GM18907 (cell line): ENCODE data around the gene FBXL7.

Experiments used
- ATAC-seq: cut with Tn5 transposase; IDR thresholded peaks from one replicate; pipeline ENCODE4 v1.9.1; 2021; ENCODE audit warnings: mild to moderate bottlenecking, moderate library complexity; ENCODE audit not compliant: unreplicated experiment

Gene FBXL7

DNA sequence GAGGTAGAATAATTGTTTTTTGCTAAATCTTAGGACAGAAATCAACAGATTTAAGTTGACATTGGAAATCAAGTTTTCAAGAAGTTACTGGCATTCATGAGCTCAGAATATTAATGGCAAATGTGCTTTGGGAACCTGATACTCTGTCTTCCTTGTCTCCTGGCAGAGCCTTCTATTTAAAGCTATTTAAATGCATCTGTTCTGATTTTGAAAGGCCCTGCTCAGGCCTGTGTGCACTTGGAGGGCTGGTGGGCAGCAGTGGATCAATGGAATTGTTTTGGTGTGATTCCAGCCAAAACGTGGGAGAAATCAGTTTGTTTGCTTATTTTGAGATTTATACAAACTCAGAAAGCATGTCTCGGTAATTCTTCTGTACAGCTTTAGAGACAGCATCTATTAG is 38.5 kb downstream of the FBXL7 start:
- no peak for ATAC-seq

DNA sequence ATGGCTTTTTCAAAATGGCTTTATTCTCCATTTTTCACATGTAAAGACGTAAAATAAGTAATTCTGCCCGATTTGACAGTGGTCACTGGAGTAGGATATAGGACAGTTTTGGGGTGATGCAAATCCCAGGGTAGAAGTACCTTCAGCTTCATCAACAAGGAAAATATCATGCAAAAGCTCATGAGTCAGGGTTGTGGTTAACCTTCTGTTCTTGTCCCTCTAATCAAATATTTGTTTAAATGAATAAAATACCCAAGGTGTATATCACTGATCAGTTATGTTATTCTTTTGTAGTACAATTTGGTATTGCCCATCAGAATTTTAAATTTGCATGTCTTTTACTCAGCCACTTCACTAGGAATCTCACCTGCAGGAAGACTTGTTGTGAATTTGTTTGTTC is 40.0 kb downstream of the FBXL7 start:
- ATAC-seq = no peak

- no peak for ATAC-seq
These were observed 44.1 kb downstream of the FBXL7 start for GRCh38 chr5:15544039-15544438.

DNA sequence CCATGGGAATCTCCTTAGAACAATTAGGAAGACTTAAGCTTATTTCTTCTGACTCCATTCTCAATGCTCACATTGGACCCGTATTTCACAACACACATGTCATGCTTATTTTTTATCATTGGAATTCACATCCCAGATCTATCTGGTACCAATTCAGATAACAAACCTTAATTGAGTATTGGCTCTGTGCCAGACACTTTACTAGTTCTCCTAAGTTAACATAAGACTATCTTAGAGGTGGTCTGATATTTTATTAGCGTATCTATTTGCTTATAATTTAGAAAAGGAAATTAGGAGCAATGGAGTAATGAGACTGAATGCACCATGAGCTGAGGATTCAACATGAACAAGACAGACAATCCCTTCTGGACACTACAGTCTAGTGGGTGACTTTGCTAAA is 45.1 kb downstream of the FBXL7 start:
- ATAC-seq = no peak

DNA sequence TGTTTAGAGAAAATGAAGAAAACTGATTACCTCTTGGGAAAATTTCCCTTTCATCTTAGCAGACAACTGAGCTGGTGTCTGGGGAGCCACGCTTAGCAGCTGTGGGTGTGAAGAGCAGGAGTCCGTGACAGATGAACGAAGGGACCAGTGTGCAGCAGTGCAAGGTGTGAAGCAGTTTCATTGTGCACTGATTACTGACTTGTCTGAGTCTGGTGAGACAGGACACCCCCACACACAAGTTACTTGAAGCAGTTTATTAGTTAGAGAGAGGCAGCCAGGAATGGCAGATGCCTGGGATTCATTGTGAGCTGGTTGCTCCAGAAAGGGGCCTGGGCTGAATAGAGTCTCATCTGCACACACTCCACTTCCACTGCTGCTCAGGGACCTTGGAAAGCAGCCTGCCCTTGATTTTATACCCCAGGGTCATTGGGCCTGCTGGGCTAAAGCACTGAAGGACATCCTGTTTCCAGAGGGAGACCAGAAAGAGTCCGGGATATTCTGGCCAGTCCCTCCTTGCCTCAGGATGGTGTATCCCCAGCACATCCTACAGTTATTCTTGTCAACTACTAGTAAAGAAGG is 47.4 kb downstream of the FBXL7 start:
- no peak for ATAC-seq

DNA sequence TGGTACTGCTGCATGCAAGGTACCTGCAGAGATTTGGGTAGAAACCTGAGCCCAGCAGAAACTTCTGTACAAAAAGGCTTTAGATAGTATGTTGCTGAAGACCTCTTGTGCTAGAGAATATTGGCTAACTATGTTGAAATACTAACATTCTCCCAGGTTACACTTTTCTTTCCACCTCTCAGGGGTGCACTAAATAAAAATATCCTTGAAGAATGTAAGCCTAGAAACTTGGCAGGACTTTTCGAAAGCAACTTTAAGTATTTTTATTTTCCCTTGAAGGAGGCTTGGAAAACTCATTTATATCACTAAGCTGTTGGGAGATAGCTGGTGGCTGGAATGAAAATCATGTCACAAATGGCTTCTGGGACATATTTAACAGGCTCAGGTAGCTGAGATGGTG is 50.0 kb downstream of the FBXL7 start:
- no peak for ATAC-seq

GRCh38 chr5:15550502-15551112 is 50.6 kb downstream of the FBXL7 start:
- ATAC-seq = no peak

DNA sequence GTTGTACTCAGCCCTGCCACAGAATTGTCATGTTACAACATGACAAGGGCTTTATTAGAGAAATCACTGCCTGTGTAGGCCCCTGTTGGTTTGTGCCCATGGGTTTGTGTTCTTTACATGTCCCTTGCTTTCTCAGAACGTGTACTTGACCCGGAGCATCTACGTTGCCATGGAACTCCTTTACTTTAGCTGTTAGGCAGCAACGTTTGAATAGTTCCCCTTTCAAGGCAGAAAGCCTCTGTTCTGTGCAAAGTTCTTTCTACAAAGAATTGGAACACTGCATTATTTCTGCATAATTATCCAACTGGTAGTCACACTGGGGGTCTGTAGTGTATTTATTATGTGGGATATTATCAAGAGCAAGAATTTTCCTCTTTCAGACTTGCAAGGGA is 51.1 kb downstream of the FBXL7 start:
- no peak for ATAC-seq

DNA sequence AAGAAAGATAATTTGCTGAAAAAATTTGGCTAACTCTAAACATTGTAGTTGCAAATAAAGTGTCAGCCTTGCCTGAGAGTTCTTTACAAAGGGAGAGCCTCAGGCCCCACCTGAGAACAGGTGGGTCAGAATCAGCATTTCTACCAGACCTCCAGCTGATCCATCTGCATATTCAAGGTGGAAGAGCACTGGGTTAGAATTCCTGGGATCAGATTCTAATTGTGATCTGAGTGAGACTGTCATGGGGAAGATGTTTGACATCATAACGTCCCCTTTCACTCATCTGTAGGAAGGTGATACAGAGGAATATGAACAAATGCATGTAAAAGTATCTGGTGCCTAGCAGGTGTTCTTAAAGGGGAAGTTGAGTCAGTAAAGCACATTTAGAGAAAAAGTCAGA is 54.6 kb downstream of the FBXL7 start:
- ATAC-seq = no peak

GRCh38 chr5:15555176-15555575 is 55.2 kb downstream of the FBXL7 start:
- no peak for ATAC-seq

- no peak for ATAC-seq
These were observed 58.3 kb downstream of the FBXL7 start for GRCh38 chr5:15558240-15558639.

DNA sequence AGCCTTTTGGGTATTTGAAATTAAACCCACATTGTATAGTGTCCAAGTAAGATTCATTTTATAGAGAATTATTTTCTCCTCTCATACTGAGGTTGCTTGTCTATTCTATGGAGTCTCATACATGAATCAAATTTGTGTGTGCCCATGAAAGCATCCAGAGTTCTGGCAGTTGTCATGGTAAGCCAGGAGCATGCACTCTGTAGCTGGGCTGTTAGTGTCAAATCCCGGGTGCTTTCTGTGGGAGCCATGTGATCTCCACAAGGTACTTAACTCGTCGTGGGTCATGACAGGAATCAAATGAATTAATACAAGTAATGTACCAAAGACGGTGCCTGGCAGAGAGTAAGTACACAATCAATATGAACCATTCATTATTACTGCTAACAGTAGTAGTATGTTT is 58.7 kb downstream of the FBXL7 start:
- no peak for ATAC-seq

DNA sequence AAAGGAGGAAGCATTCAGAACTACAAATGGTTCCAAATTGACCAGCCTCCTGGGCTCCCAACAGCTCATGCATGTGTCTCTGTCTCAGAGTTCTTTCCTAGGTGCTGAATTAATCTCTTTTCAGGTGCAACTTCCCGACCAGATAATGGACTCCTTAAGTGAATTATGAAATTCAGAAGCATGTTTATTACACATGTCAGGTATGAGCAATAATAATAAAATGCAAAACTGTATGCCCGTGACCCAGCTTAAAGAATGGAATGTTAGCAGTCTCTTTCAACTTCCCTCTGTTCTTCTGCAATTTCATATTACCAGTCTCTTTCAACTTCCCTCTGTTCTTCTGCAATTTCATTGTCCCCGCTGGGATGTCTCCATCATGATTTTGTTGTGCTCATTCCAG is 60.4 kb downstream of the FBXL7 start:
- ATAC-seq = no peak

DNA sequence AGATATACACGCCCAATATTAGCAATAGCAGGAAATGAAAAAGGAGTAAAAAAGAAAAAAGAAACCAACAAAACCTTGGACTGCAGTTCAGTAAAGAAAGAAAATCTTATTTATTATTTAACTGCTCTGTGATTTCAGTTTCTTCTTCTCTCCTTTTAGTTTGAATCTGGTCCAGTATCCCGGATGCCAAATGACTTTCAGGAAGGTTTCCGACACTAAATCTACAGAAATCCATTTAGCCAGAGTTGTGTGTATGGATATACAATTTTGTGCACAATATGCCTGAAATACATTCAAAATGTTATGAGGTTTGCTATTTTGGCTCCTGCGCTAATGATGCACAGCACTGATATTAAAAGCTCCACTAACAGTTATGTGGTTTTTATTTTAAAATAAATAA is 64.5 kb downstream of the FBXL7 start:
- ATAC-seq = no peak

DNA sequence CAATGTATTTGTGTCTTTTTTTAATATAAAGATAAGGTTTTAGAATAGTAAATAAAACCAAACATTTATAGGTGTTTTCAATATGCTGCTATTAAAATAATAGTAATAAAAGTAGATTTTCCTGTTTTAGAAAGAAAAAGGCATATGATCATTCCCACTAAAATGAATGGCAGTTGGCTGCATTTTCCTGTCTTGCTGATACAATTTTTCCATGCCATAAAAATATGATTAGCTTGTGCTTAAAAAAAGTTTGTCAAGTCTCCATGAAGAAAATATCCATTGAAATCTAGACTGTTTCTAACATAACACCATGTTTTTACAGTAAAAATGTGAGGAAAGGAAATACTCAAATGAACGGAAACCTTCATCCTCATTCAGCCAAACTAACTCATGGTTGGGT is 65.0 kb downstream of the FBXL7 start:
- no peak for ATAC-seq

DNA sequence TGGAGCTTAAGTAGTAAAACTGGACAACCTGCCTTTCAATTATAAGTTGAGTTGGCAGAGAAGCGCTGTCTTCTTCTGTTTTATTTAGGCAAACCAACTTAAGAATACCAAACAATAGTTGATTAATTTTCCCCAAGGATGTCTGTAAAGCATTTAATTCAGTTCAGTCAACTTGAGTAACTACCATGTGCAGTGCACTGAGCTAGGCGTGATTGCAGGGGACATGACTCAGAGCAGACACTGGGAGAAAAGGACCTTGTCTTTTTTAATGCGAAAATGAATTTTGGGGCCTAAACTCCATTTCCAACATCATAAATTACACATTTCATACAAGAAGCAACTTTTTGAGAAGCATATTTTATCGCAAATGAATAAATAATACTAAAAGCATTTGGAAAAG is 66.3 kb downstream of the FBXL7 start:
- no peak for ATAC-seq

- ATAC-seq = no peak
These were observed 66.8 kb downstream of the FBXL7 start for GRCh38 chr5:15566789-15567188.

GRCh38 chr5:15570491-15570890 is 70.5 kb downstream of the FBXL7 start:
- no peak for ATAC-seq

- ATAC-seq = no peak
These were observed 71.1 kb downstream of the FBXL7 start for GRCh38 chr5:15571081-15571480.

GRCh38 chr5:15571618-15572017 is 71.6 kb downstream of the FBXL7 start:
- ATAC-seq = no peak

GRCh38 chr5:15573590-15573989 is 73.6 kb downstream of the FBXL7 start:
- no peak for ATAC-seq

DNA sequence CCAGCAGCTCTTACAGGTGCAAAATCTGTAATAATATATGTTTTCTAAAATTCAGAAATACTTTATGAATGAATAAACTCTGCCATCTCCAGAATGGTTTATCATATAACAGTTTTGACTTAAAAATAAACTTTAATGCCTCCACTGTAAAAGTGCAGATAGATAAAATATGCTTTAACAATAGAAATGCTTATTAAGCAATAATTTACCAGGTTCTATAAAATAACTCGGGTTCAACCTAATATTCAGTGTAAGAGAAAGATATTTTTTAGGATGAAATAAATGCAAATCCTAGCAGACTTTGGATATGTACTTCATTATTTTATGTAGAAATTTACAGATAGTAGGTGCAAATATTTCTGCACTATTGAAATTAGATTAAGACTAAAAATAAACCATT is 74.1 kb downstream of the FBXL7 start:
- no peak for ATAC-seq

GRCh38 chr5:15574806-15575325 is 74.9 kb downstream of the FBXL7 start:
- no peak for ATAC-seq
